SU-DHL-6 (cell line): Measurements from ENCODE around the gene APOL6.

ENCODE experiments used
- H2AFZ ChIP-seq: fragments of 200-600 bp; sonication (generic); 2 replicates; pipeline ENCODE4 v1.6.1; 2014; ENCODE audit warnings: low read depth, mild to moderate bottlenecking, moderate library complexity, mixed read lengths, antibody characterized with exemption, low read length; ENCODE audit not compliant: severe bottlenecking
- H3F3A ChIP-seq: fragments of 200-600 bp; shearing (Covaris generic); 2 replicates; pipeline ENCODE4 v1.6.0; 2016; ENCODE audit warnings: antibody characterized with exemption, mild to moderate bottlenecking; ENCODE audit not compliant: insufficient read depth
- H3K27ac ChIP-seq: fragments of 200-600 bp; sonication (generic); 2 replicates; pipeline ENCODE4 v1.5.1; 2016; ENCODE audit warnings: low read depth, mild to moderate bottlenecking, low read length, moderate library complexity, mixed read lengths
- H3K27me3 ChIP-seq: fragments of 200-600 bp; sonication (generic), shearing (Covaris generic); 2 replicates; pipeline ENCODE4 v1.6.0; 2014; ENCODE audit warnings: mild to moderate bottlenecking, low read length
- H3K36me3 ChIP-seq: fragments of 200-600 bp; sonication (generic); 2 replicates; pipeline ENCODE4 v1.6.1; 2014; ENCODE audit warnings: mild to moderate bottlenecking, low read length, mixed read lengths
- H3K4me2 ChIP-seq: fragments of 300-600, 200-600 bp; shearing (Covaris generic), sonication (generic); 2 replicates; pipeline ENCODE4 v1.6.0; 2014; ENCODE audit warnings: low read length, low read depth, mild to moderate bottlenecking; ENCODE audit not compliant: poor library complexity, severe bottlenecking
- H3K4me3 ChIP-seq: fragments of 200-600 bp; sonication (generic); 2 replicates; pipeline ENCODE4 v1.5.1; 2014; ENCODE audit warnings: antibody characterized with exemption, low read length, mild to moderate bottlenecking, mixed read lengths; ENCODE audit not compliant: insufficient read depth, poor library complexity, severe bottlenecking
- H3K79me2 ChIP-seq: fragments of 200-600 bp; sonication (generic); 2 replicates; pipeline ENCODE4 v1.6.1; 2014; ENCODE audit warnings: mild to moderate bottlenecking, low read length, moderate library complexity; ENCODE audit not compliant: insufficient read depth
- H3K9ac ChIP-seq: fragments of 200-600 bp; sonication (generic); 2 replicates; pipeline ENCODE4 v1.7.0; 2014; ENCODE audit warnings: mild to moderate bottlenecking, low read length
- H3K9me2 ChIP-seq: fragments of 200-600 bp; sonication (generic); replicated peaks from 2 replicates; pipeline ENCODE4 v1.6.1; 2014; ENCODE audit warnings: low read length; ENCODE audit not compliant: insufficient read depth
- H3K9me3 ChIP-seq: fragments of 200-600 bp; sonication (generic); 2 replicates; pipeline ENCODE4 v1.6.1; 2014; ENCODE audit warnings: low read length, mixed read lengths; ENCODE audit not compliant: insufficient read depth
- H4K20me1 ChIP-seq: fragments of 200-600 bp; sonication (generic); 2 replicates; pipeline ENCODE4 v1.6.1; 2014; ENCODE audit warnings: low read depth, mild to moderate bottlenecking, antibody characterized with exemption, low read length, moderate library complexity, mixed read lengths
- CTCF ChIP-seq: fragments of 200-600 bp; sonication (generic); IDR thresholded peaks from one replicate; pipeline ENCODE4 v1.5.1; 2017; ENCODE audit warnings: antibody characterized with exemption, mild to moderate bottlenecking, low read length, moderate library complexity; ENCODE audit not compliant: insufficient read depth, poor library complexity, severe bottlenecking
- EZH2phosphoT487 ChIP-seq: fragments of 200-600 bp; sonication (generic), shearing (Covaris generic); conservative IDR thresholded peaks from 2 replicates; pipeline ENCODE4 v1.6.1; 2018; ENCODE audit warnings: mild to moderate bottlenecking, antibody characterized with exemption, low read length, moderate library complexity, mixed read lengths

Gene APOL6

GRCh38 chr22:35708453-35708852 lies 60.2 kb downstream of the APOL6 start:
- H3K27me3 ChIP-seq = no peaks in the 10 kb centered on the region
- no peak overlapping the region for H3K4me3 ChIP-seq
- no peaks in the 10 kb centered on the region for H3K36me3 ChIP-seq
- no peak overlapping the region for H3K4me2 ChIP-seq
- no peak overlapping the region for H2AFZ ChIP-seq
- no peaks in the 10 kb centered on the region for H3K79me2 ChIP-seq
- H3F3A ChIP-seq = no peaks in the 10 kb centered on the region
- no peaks in the 10 kb centered on the region for H3K9me2 ChIP-seq
- no peaks in the 10 kb centered on the region for H4K20me1 ChIP-seq
- H3K27ac ChIP-seq = no peak overlapping the region
- no peak for TF ChIP-seq CTCF
- TF ChIP-seq EZH2phosphoT487 = no peak
- no peaks in the 10 kb centered on the region for H3K9me3 ChIP-seq
- no peak overlapping the region for H3K9ac ChIP-seq

- no peak overlapping the region for H3K9ac ChIP-seq
- no peak for TF ChIP-seq CTCF
- TF ChIP-seq EZH2phosphoT487 = no peak
- H2AFZ ChIP-seq = no peak overlapping the region
- no peaks in the 10 kb centered on the region for H3K27me3 ChIP-seq
- H4K20me1 ChIP-seq = no peaks in the 10 kb centered on the region
- H3F3A ChIP-seq = no peaks in the 10 kb centered on the region
- H3K4me2 ChIP-seq = no peak overlapping the region
- H3K9me2 ChIP-seq = no peaks in the 10 kb centered on the region
- H3K9me3 ChIP-seq = no peaks in the 10 kb centered on the region
- no peaks in the 10 kb centered on the region for H3K36me3 ChIP-seq
- H3K27ac ChIP-seq = no peak overlapping the region
- H3K79me2 ChIP-seq = no peaks in the 10 kb centered on the region
- H3K4me3 ChIP-seq = no peak overlapping the region
Measured at GRCh38 chr22:35708917-35709316, 60.7 kb downstream of the APOL6 start.

- H3F3A ChIP-seq = no peaks in the 10 kb centered on the region
- H3K36me3 ChIP-seq = no peaks in the 10 kb centered on the region
- no peak overlapping the region for H3K27ac ChIP-seq
- no peaks in the 10 kb centered on the region for H3K9me3 ChIP-seq
- no peak overlapping the region for H3K4me2 ChIP-seq
- H3K9ac ChIP-seq = no peak overlapping the region
- no peaks in the 10 kb centered on the region for H3K79me2 ChIP-seq
- no peaks in the 10 kb centered on the region for H3K27me3 ChIP-seq
- no peak overlapping the region for H3K4me3 ChIP-seq
- no peak for TF ChIP-seq EZH2phosphoT487
- TF ChIP-seq CTCF = no peak
- H2AFZ ChIP-seq = no peak overlapping the region
- H3K9me2 ChIP-seq = no peaks in the 10 kb centered on the region
- H4K20me1 ChIP-seq = no peaks in the 10 kb centered on the region
Measured at GRCh38 chr22:35711336-35711735, 63.1 kb downstream of the APOL6 start.
